Measurements from ENCODE around the gene METTL18. TPM values are rescaled to one million over a fixed set of nuclear protein-coding genes. Genes with fewer than 3 reads are reported as not detected.

The METTL18 gene
- total RNA-seq, 4 donors from 2014 or later = 2.8 to 10.1 (median 4.7) TPM

DNA sequence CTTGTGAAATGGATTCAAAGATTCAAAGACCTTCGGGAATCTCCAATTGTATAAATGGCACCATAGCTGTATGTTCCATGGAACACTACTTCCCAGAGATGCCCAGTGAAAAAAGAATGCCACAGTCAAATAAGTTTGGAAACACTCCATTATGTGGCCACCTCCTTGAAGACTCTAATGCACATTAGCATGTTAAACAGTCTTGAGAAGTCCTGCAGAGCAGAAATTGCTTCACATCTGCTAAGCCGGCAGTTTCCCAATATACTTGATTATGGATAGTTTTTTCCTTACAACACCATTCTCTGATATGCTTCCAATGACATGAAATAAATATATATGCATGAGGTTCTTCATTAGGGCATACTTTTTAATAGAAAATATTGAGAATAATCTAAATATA lies 48.2 kb downstream of the METTL18 start:
- WGBS, 2 donors = 87 to 92% methylated on average over 2 of the region's 2 CpGs
- TF ChIP-seq, protein P1, sequence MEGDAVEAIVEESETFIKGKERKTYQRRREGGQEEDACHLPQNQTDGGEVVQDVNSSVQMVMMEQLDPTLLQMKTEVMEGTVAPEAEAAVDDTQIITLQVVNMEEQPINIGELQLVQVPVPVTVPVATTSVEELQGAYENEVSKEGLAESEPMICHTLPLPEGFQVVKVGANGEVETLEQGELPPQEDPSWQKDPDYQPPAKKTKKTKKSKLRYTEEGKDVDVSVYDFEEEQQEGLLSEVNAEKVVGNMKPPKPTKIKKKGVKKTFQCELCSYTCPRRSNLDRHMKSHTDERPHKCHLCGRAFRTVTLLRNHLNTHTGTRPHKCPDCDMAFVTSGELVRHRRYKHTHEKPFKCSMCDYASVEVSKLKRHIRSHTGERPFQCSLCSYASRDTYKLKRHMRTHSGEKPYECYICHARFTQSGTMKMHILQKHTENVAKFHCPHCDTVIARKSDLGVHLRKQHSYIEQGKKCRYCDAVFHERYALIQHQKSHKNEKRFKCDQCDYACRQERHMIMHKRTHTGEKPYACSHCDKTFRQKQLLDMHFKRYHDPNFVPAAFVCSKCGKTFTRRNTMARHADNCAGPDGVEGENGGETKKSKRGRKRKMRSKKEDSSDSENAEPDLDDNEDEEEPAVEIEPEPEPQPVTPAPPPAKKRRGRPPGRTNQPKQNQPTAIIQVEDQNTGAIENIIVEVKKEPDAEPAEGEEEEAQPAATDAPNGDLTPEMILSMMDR (IDR thresholded peaks at IDR 0.05) = no peak
- TF ChIP-seq POLR2A (IDR thresholded peaks at IDR 0.05) = no peak
- intact Hi-C loops (cut with DNase I; ENCODE audit: low total_unique reads) = no loop called here
- DNase-seq (ENCODE audit: low spot score in 2 of 2) = no peak
- no peak overlapping the region for H3K4me3 ChIP-seq (ENCODE audit: low read depth, poor library complexity, severe bottlenecking)

DNA sequence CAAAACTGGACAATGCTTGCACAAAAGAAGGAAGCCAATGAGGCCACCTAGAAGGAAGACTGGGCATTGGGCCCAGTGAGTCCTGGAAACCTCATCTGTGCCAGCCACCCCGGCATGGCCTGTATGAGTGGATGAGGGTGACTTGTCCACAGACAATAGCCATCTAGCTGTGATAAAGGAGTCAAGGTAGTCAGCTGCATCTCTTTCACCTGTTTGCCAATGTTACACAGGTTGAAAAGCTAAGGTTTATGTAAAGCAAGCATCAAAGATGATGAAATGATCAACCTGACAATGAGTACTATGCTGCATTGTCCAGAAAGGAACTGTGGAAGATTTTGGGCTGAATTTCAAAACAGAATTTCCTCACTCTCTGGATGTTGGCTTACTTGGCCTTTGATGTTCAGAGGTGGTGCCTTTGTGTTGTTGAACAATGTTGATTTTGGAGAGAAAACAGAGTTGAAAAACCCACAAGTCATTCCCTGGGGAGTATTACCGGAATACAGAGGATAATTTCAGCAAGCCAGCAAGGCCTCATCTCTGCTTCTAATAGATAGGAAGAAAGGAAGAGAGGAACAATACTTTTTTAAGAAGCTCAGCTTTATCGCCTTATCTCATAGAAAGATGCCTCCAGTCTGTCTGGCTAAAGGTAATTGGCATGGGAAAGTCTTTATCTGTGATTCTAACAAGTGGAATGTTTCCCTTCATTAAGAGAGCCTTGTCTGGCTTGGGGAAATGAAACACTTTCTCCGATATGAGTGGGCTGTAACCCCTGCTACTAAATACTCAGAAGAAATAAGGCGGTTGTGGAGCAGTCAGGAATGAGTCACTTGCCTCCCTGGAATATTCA lies 49.5 kb downstream of the METTL18 start:
- 56 to 57% methylated on average over 5 of the region's 5 CpGs for WGBS, 2 donors
- intact Hi-C loops (cut with DNase I; ENCODE audit: low total_unique reads) = no loop called here
- TF ChIP-seq, protein P1 (IDR thresholded peaks at IDR 0.05) = no peak
- H3K4me3 ChIP-seq (ENCODE audit: low read depth, poor library complexity, severe bottlenecking) = no peak overlapping the region
- no peak for DNase-seq (ENCODE audit: low spot score in 2 of 2)

Other genes with a start within 250 kb of the METTL18 start
- gene F5, start 208.4 kb downstream of the METTL18 start, total RNA-seq = 1 to 10 TPM in 3 of 4 donors, under 1 TPM in 1; 0.38 to 5.5 (median 2.7) TPM
- gene SELP, start 164.8 kb downstream of the METTL18 start, total RNA-seq = 1 to 10 TPM in 1 of 4 donors, under 1 TPM in 3; 0.30 to 8.5 (median 0.54) TPM
- gene SELL, start 83.3 kb downstream of the METTL18 start, total RNA-seq = under 1 TPM in 2 of 4 donors, not detected in 2; 0.10 to 0.36 TPM
- gene SELE, start 60.8 kb downstream of the METTL18 start, total RNA-seq = 1 to 10 TPM in 1 of 4 donors, under 1 TPM in 1, not detected in 2; 0.21 to 2.6 TPM
- 10 to 100 TPM; 17.2 to 24.0 (median 17.7) TPM for gene SCYL3, start 99.0 kb upstream of the METTL18 start, total RNA-seq